Activated CD8-positive, alpha-beta memory T cell treated with anti-CD3 and anti-CD28 coated beads for 1 hour (primary cell): ENCODE measurements around the gene RGP1.
A peak's percentile ranks its signal among the peaks of the same experiment; 100 is the strongest.

Source experiments
- DNase-seq, 2 donors: peaks; one replicate each; pipeline ENCODE4 v3.0.0-alpha.2; 2020; ENCODE audit warnings: low read depth in 1 of 2; ENCODE audit errors: extremely low read depth in 1 of 2

RGP1 gene

GRCh38 chr9:35743452-35743851 lies 5.6 kb upstream of the RGP1 start:
- no peak for DNase-seq

DNA sequence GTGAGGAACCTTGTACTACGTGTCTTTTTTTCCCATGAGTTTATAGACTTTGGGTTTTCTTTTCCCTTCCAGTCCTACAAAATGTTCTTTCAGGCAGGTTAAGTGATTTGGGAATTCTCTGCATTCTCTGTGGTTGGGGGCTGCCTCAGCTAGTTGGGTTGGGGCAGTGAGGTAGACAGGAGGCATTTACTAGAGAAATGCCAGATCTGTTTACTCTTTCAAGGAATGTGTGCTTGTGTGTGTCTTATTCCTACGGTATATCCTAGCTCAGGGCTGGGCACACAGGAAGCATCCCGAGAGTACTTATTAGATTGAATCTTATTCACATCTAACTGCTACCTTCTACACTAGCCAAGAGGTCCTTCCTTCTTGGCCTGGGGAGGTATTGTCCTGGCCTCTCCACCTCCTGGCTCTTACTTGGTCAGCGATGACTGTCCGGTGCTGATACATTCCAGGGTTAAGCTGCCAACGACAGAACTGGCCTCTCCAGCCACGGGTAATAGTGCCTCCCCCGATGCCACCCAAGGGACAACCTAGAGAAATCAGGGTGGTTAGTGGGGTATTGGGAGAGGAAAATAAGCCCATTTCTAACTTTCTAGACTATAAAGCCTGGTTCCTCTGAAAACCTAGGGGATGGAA lies 5.1 kb upstream of the RGP1 start:
- DNase-seq = no peak

GRCh38 chr9:35745569-35745968 lies 3.5 kb upstream of the RGP1 start:
- no peak for DNase-seq

DNA sequence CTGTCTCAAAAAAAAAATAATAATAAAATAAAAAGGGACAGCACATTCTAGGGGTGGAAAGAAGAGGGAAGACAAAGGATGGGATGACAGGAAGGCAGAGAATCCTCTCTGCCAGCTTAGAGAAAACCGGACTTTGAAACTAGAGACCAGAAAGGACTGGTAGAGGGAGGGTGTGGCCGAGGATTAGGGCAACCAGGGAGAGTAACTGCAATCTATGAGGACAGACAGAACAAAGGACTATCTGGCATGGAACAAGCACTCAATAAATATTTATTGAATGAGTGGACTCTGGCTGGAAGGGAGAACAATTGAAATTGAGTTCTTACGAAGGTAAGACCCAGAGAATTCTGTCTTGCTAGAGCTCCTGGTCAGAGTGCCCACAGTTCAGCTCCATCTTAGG lies 2.5 kb upstream of the RGP1 start:
- no peak for DNase-seq

- DNase-seq = no peak
These were observed 737 bp upstream of the RGP1 start for GRCh38 chr9:35748242-35748857.

DNA sequence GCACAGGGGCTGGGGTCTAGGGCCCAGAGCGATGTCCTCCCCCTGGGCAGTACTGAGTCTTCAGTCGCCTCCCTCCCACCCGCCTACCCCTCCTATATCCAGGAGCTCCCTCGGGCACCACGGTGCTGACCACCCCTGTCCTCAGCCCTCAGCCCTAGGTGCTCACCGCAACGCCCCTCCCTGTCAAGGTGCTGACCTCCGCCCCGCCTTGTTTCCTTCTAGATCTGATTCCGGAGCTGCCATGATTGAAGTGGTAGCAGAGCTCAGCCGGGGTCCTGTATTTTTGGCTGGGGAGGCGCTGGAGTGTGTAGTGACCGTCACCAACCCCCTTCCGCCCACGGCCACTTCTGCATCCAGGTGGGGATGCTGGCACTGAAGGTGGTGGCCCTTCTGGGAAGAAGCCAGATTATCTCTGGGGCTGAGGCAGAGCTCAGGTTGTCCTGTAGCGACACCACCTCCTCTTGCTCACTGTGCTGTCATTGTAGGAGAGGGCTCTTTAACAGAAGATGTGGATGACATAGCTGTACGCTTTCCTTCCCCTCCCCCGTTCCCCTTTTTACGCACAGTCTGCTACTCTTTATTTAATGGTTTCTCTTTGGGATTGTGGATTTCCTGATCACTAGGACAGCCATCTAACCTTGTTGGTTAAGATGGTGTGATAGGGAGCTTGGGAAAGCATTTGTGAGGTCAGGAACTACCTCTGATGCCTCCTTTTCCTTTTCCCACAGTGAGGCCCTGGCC lies 598 bp downstream of the RGP1 start:
- peak in 1 of 2 donors; percentile 30 for DNase-seq

DNA sequence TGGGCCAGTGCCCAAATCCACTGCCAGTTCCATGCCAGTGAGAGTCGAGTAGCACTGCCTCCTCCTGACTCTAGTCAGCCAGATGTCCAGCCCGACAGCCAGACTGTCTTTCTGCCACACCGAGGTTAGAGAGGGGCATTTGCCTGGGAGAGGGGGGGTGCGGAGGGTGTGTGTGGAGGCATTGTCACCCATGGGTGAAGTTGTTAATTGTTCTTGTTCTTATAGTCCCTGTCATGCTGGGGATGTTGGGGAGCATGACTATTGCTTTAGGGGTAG lies 1.1 kb downstream of the RGP1 start:
- DNase-seq = no peak

- no peak for DNase-seq
These were observed 4.4 kb downstream of the RGP1 start for GRCh38 chr9:35753466-35753865.

DNA sequence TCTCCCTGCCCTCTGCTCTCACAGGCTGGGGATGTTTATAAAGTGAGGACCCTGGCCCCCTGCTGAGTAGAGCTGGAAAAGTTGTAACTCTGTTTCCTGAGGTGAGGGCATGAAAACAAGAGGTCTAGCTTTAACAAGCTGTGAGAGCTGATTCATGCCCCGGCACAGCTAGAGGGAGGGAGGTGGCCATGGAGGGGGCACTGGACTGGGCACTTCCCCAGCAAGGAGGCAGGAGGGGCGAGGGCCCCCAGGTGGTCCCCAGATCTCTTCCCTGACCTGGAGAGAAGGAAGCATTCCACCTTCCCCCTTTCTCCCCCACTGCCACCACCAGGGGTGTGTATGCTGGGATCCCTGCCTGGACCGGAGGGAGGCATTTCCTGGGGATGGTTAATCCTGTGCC lies 5.2 kb downstream of the RGP1 start, which contains the start of gene MSMP:
TSS of gene MSMP (minus strand) at position 13 of the 400 bp plus-strand sequence. CDS start 147 bp downstream, outside the sequence.
- no peak for DNase-seq

DNA sequence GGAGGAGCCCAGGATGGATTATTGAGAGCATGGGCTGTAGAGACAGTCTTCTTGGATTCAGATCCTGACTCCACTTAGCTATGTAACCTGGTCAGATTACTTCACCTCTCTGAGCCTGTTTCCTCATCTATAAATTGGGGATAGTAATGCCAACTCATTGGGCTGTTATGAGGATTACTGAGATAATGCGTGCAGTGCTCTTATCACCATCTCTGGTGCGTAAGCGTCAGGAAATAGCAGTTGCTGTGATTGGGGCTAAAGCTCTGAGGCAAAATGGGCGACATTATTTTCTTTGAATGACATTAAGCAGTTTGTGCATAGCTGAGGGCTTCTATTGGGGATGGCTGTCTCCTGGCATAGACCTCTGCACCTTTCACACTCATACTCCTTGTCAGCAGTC lies 6.0 kb downstream of the RGP1 start:
- no peak for DNase-seq

- DNase-seq = peak; percentile 46 to 65
These were observed 7.5 kb downstream of the RGP1 start for GRCh38 chr9:35756275-35757225.

- DNase-seq = no peak
These were observed 8.3 kb downstream of the RGP1 start for GRCh38 chr9:35757226-35757891.

- no peak for DNase-seq
These were observed 8.8 kb downstream of the RGP1 start for GRCh38 chr9:35757892-35758275.

DNA sequence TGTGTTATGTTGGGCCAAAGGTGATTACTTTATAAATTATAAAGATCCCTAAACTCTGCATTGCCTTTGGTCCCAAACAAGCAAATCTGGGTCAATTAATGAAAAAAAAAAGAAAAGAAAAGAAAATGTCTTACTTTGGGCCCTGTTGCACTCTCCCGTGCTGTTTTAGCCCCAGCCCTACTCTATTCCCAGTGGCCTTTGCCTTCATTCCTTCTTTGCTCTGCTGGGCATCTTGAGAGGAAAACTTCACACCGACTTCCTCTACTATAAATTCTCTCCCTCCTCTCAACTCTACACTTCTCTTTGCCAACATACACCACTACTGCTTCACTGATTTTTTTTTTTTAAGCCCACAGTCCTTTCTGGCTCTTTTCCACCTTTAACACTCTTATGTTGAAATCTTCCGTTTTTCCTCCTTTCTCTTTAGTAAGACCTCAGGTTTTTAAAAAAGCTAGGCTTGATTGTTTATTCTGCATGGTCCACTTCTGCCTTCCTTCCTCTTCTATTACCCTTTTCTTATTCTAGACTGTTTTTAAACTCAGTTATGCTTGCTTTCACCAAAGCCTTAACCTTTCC lies 9.5 kb downstream of the RGP1 start:
- DNase-seq = no peak

GRCh38 chr9:35759795-35760194 lies 10.7 kb downstream of the RGP1 start:
- no peak for DNase-seq

- DNase-seq = no peak
These were observed 11.6 kb downstream of the RGP1 start for GRCh38 chr9:35760651-35761050.

- no peak for DNase-seq
These were observed 14.1 kb downstream of the RGP1 start for GRCh38 chr9:35763181-35763580.

- DNase-seq = no peak
These were observed 14.7 kb downstream of the RGP1 start for GRCh38 chr9:35763803-35764202.

GRCh38 chr9:35766997-35767396 lies 17.9 kb downstream of the RGP1 start:
- DNase-seq = no peak

DNA sequence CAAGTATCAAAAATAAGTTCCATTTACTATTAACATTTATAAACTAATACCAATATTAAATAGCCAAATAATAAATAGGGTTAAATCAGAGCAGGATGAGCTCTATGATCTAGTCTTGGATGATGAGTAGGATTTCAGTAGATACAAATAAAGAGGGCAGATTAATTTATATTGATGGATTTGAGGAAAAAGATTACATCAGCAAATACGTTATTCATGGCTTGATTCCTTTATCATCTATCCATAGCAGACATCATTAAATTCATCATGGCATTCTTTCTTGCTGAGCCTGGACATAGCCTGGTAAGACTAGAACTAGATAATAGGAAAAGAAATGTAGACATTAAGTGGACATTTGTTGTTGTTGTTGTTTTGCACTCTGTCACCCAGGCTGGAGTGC lies 18.4 kb downstream of the RGP1 start:
- DNase-seq = no peak
